8988T (cell line): Measurements from ENCODE around the gene SUPT3H.

Experiments used
- DNase-seq: peaks from one replicate; pipeline ENCODE4 v3.0.0; 2011

SUPT3H gene

GRCh38 chr6:45377554-45378333 is at the start of gene SUPT3H:
Gene SUPT3H, minus strand, starts transcription at chr6:45377934.
- peak; percentile 46 for DNase-seq

- DNase-seq: no peak
Measured at GRCh38 chr6:45426251-45426650, 48.5 kb upstream of the SUPT3H start.

DNA sequence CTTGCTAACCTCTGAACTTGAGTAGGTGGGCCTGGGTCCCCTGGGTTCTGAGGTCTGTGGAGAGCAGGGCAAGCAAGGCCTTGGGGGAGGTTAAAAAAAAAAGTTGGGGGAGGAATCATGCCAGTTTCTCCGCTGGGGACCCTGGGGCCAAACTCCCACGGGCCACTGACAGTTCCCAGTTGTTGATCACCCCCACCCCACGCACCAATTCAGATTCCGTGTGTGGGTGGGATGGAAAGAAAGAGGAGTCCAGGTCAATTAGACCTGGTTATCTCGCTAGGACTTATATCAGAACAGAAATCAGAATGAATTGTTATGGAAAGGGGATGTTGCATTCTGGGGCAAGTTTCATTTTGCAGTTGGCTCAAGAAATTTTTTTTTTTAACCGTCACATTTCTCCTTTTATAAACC is 46.7 kb upstream of the SUPT3H start:
- no peak for DNase-seq

- DNase-seq: peak; percentile 19
Measured at GRCh38 chr6:45423824-45424450, 46.2 kb upstream of the SUPT3H start.

DNA sequence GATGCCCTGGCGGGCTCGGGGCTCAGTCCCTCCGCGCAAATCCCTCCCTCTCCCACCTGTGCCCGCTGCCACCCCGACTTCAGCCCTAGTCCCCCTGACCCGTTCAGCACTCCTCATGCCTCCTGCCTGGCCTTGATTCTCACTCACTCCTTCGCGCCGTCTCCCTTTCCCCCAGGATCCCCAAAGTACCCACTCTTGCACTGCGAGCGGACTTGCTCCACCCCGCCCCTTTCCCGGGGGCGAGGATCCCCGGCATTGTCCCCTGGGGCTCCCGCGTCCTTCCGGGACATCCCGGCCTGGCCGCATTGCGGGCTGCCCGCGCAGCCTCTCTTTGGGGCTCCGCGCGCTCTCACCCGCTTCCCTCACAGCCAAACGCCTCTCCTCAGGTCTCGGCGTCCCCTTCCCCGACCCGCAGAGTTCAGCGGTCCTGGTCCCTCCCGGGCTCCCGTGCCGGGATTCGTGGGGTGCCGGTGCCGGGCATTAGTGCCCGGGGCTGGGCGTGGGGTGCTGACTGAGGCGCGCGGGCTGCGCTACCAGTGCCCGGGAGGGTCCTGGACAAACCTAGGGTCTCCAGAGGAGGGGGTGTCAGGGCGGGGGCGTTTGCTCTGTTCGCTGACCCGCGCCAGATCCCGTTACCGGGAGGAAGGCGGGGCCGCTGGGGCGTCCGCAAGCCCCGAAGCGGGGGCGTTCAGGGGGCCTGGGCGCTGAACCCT is 45.5 kb upstream of the SUPT3H start:
- DNase-seq: peak; percentile 25

GRCh38 chr6:45422503-45423110 is 44.9 kb upstream of the SUPT3H start:
- DNase-seq: peak; percentile 38

GRCh38 chr6:45421709-45422502 is 44.2 kb upstream of the SUPT3H start:
- peak; percentile 75 for DNase-seq

- DNase-seq: peak; percentile 28
Measured at GRCh38 chr6:45420909-45421708, 43.4 kb upstream of the SUPT3H start.

GRCh38 chr6:45420083-45420908 is 42.6 kb upstream of the SUPT3H start:
- DNase-seq: no peak

- peak; percentile 51 for DNase-seq
Measured at GRCh38 chr6:45419571-45420082, 41.9 kb upstream of the SUPT3H start.

GRCh38 chr6:45417436-45417835 is 39.7 kb upstream of the SUPT3H start:
- DNase-seq: no peak

- no peak for DNase-seq
Measured at GRCh38 chr6:45416700-45417099, 39.0 kb upstream of the SUPT3H start.

DNA sequence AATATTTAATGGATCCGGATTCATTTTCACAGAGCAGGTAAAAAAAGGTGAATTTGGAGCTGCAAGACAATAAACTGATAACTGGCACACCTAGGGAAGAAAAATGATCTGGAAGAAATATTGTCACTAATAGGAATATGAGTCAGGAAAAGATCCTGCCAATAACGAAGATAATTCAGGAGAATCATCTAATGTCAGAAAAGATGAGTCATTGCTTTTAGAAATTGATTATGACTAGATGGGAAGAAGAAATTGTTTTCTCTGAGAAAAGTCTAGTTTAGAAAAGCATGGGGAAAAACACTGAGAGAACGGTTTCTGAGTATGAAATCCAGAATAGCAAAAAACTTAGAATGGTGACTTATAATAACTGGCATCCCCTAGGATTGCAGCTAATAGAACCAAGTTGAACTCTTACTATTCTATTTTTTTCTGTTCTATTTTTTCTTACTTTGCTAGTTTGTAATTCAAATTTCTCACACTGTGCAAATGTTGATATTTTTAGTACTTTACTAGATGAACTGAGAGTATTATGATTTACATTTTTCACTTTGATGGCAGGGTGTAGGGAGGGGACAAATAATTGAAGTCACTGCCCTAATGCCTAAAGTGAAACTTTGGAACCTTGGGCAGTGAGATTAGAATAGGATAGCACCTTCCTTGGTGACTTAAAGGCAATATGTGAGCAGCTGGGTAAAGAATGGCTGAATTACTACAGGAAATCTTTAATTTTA is 38.2 kb upstream of the SUPT3H start:
- no peak for DNase-seq

DNA sequence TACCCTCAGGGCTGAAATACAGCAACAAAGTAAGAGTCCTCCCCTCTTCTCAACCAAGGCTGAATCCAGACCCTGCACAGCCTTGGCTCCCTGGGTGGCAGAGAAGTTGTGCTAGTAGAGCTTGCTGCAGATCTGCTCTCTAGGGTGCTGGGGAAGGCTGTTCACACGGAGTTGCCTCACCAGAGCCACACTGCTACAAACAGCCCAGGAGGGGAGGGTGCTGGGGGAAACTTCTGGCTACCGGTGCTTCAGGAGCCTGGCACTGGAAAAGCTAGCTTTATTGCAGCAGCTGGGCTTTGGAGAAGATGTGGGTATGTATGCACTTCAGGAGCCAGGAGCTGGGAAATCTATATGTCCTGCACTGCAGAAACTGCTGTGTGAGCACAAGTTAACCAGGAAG is 37.6 kb upstream of the SUPT3H start:
- no peak for DNase-seq

DNA sequence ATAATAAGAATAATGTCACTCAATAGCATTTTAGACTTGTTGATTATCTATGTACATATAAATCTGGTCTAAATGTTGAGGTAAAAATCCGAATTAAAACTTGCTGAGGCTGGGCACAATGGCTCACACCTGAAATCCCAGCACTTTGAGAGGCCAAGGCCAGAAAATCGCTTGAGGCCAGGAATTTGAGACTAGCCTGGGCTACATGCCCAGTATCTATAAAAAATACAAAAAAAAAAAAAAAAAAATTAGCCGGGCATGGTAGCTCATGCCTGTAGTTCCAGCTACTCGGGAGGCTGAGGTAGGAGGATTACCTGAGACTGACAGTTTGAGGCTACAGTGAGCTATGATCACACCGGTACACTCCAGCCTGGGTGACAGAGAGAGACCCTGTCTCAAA is 34.2 kb upstream of the SUPT3H start:
- no peak for DNase-seq

DNA sequence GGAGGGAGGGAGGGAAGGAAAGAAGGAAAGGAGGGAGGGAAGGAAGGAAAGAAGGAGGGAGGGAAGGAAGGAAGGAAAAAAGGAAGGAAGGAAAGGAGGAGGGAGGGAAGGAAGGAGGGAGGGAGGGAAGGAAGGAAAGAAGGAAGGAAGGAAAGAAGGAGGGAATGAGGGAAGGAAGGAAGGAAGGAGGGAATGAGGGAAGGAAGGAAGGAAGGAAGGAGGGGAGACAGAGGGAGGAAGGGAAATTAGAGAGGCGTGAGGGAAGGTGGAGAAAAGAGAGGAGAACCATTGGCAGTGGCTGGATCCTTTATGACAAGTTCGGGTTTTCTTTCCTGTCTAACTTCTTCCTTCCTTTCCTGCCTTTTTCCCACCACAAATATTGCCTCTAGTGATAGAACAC is 22.3 kb upstream of the SUPT3H start:
- DNase-seq: no peak

DNA sequence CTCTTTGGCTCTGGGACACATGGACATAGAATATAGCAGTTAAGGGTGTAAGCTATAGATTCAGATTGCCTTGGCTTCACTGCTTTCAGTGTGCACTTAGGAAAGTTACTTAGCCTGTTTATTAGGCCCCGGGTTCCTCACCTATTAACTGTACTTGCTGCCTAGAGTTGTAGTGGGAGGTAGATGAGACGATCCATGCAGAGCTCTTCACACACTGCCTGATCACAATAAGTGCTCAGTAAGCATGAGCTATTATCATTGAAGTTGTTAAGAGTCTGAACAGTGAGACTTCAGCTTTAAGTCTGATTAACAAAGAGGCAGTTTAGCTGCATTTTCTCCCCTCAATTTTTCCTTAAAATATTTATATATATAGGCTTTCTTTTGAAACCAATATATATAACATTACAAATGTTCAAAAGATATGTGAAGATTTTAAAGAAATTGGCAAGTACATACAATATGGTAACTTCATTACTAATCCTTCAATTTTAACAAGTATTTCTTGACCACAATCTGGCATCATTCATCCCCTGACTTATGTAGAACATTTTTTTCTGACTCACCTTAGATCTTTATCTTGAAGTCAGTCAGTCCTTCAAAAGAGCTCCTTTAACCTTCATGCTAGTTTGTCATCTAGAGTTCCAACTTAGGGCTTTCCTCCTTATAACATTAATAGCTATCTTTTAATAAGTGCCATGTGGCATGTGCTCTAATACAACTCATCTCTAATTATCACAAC is 20.5 kb upstream of the SUPT3H start:
- no peak for DNase-seq

DNA sequence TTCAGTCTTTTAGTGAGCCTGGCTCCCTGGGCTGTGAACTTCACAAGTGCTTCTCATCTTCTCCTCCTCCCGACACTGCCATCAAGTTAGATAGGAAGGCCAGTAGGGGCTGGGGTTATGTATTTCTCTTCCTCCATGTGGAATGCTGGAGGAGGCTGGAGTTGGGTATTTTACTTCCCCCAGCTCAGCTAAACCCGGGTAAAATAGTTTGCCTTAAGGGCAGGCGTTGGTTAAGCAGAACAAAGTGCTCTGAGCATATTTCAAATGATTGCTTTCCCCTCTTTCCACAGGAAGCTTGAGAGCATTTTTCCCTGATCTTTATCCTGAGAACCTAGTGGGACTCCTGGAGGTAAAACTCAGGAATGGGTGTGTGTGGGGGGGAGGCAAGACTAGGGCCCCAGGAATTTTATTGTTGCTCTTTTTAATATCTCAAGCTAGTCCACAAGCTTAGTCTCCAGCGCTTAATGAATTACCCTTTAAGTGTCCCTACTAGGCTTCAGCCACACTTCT is 16.9 kb upstream of the SUPT3H start:
- DNase-seq: no peak

DNA sequence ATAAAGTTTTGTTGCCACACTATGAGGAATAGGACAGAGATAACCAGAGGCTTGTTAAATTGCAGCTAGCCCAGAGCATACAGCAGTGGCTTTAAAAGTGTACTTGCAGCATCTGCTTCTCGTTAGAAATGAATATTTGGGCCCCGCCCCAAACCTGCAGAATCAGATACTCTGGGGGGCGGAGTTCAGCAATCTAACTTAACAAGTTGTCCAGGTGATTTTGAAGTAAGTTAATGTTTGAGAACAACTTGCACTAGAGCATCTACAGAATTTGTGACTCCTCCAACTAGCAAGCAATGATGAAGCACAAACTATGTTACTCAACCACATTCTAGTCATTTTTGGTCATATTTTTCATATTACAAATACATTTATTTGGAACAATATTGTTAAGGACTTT is 10.6 kb upstream of the SUPT3H start:
- DNase-seq: no peak
